Left ventricle myocardium inferior (tissue), 1 donor: ENCODE data around the gene CDHR3. TPM values are rescaled to one million over a fixed set of nuclear protein-coding genes. Genes with fewer than 3 reads are reported as not detected.

Experiments
- DNase-seq: peaks from one replicate; pipeline ENCODE4 v3.0.0-alpha.2; 2020
- H3K27ac ChIP-seq: fragments of 200-600 bp; replicated peaks from 2 replicates; pipeline ENCODE4 v1.8.0; 2021
- H3K27me3 ChIP-seq: fragments of 200-600 bp; 2 replicates; pipeline ENCODE4 v1.8.0; 2021; ENCODE audit warnings: low read depth
- H3K36me3 ChIP-seq: fragments of 200-600 bp; 2 replicates; pipeline ENCODE4 v1.8.0; 2021
- H3K4me1 ChIP-seq: fragments of 200-600 bp; 2 replicates; pipeline ENCODE4 v1.8.0; 2021
- H3K4me3 ChIP-seq: fragments of 200-600 bp; 2 replicates; pipeline ENCODE4 v1.8.0; 2021; ENCODE audit warnings: mild to moderate bottlenecking, moderate library complexity
- H3K9me3 ChIP-seq: fragments of 200-600 bp; replicated peaks from 2 replicates; pipeline ENCODE4 v1.8.0; 2021
- intact Hi-C: fragments of 100-400 bp; cut with micrococcal nuclease; formaldehyde crosslinking; loops from one replicate; pipeline ENCODE4 v1.11.0; 2022
- total RNA-seq: library from RNA; stranded (reverse); fragmentation: NEBNext Ultra II Directional; extraction: Animal tissue kit (Norgen Biotek cat#: 25700); gene quantifications from one replicate; pipeline ENCODE4 v1.2.1, GENCODE V29; 2021
- TF ChIP-seq, protein P1 (sequence below): fragments of 200-600 bp; IDR thresholded peaks from 2 replicates; pipeline ENCODE4 v1.8.0; 2021; ENCODE audit warnings: antibody characterized with exemption, mild to moderate bottlenecking, borderline replicate concordance
- donor health status: DM: no; HTN: yes; CAD: no; lungs with severe emphysema.

Gene CDHR3
- total RNA-seq, 1 donor from 2014 or later = 11.4 TPM

DNA sequence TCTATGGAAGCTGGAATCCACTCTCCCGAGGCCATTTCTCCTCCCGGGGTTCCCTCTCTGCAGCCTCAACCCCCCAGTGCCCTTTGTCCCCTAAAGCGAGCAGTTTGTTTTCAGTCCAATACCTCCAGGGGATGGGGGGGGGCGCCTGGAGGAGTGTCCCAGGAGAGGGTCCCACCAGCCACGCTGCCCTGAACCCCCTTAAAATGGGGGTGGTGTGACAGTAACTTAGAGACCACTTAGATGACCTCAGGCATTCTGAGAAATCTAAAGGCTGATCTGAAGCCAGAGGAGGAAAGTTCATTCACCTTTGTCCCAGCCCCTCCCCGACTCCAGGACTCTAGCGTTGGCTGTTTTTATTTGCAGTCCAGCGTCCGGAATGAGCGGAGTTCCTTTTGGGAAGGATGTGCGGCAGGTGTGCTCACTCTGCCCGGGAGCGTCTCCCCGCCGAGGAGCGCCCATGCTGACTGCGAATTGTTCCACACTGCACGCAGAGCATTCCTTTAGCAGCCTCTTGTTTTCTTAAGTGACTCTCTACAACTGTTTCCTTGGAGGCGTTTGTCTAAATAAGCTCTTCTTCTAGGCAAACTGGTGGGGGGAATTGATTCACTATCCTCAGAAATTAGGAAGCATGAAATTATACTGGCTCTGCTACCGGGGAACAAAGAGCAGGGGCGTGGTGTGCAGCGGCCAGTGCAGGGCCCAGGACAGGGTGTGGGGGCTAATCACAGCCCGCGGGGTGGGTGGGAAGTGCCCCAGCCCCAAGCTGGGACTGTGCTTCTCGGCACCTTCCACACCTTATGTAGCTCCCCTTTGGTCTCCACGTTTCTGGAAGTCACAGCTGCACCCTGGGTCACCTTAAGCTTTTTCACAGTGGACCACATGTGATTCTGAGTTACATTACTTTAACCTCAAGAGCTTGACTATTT lies 102.8 kb downstream of the CDHR3 start:
- Histone ChIP-seq H3K9me3 (no peaks in the 10 kb centered on the region), H3K27ac (peak overlapping the region; percentile 92), H3K4me1 (peaks cover 60% of the 10 kb centered on the region), H3K4me3 (peak overlapping the region; percentile 56), H3K36me3 (no peaks in the 10 kb centered on the region), H3K27me3 (no peaks in the 10 kb centered on the region)
- TF ChIP-seq, protein P1, sequence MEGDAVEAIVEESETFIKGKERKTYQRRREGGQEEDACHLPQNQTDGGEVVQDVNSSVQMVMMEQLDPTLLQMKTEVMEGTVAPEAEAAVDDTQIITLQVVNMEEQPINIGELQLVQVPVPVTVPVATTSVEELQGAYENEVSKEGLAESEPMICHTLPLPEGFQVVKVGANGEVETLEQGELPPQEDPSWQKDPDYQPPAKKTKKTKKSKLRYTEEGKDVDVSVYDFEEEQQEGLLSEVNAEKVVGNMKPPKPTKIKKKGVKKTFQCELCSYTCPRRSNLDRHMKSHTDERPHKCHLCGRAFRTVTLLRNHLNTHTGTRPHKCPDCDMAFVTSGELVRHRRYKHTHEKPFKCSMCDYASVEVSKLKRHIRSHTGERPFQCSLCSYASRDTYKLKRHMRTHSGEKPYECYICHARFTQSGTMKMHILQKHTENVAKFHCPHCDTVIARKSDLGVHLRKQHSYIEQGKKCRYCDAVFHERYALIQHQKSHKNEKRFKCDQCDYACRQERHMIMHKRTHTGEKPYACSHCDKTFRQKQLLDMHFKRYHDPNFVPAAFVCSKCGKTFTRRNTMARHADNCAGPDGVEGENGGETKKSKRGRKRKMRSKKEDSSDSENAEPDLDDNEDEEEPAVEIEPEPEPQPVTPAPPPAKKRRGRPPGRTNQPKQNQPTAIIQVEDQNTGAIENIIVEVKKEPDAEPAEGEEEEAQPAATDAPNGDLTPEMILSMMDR = no peak
- no peak for DNase-seq
- intact Hi-C loops = no loop called here

GRCh38 chr7:106067678-106068077 lies 104.6 kb downstream of the CDHR3 start:
- H3K4me3 ChIP-seq = no peak overlapping the region
- intact Hi-C loops = no loop called here
- H3K27me3 ChIP-seq = no peaks in the 10 kb centered on the region
- H3K9me3 ChIP-seq = no peaks in the 10 kb centered on the region
- no peak overlapping the region for H3K27ac ChIP-seq
- H3K4me1 ChIP-seq = peaks cover 79% of the 10 kb centered on the region
- DNase-seq = no peak
- H3K36me3 ChIP-seq = no peaks in the 10 kb centered on the region
- TF ChIP-seq, protein P1 = no peak

- TF ChIP-seq, protein P1 = no peak
- intact Hi-C loops = no loop called here
- Histone ChIP-seq H3K4me3 (no peak overlapping the region), H3K27me3 (no peaks in the 10 kb centered on the region), H3K4me1 (peaks cover 82% of the 10 kb centered on the region), H3K36me3 (no peaks in the 10 kb centered on the region), H3K27ac (peak overlapping the region; percentile 81), H3K9me3 (no peaks in the 10 kb centered on the region)
- no peak for DNase-seq
These were observed 105.5 kb downstream of the CDHR3 start for GRCh38 chr7:106068538-106068961.

DNA sequence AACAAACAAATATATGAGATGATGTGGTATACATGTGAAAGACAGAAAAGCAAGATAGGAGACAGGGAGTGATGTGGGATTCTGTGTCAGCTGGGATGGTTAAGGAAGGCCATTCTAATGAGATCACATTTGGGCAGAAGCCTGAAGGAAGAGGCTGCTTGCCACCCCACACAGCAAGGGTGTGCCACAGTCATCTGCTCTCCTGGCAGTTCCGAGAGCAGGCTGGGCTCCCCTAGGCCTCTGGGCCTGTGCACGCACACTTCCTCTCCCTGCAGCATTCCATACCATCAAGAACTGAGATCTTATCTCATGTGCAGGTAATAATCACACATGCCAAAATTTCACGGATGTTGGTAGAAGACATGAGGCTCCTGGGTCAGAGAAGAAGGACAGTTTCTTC lies 105.9 kb downstream of the CDHR3 start:
- intact Hi-C loops = no loop called here
- no peak for DNase-seq
- Histone ChIP-seq H3K36me3 (no peaks in the 10 kb centered on the region), H3K4me3 (no peak overlapping the region), H3K27ac (peak overlapping the region; percentile 81), H3K4me1 (peaks cover 82% of the 10 kb centered on the region), H3K9me3 (no peaks in the 10 kb centered on the region), H3K27me3 (no peaks in the 10 kb centered on the region)
- TF ChIP-seq, protein P1 = no peak

GRCh38 chr7:106069471-106070200 lies 106.6 kb downstream of the CDHR3 start:
- H3K4me3 ChIP-seq = no peak overlapping the region
- H3K36me3 ChIP-seq = no peaks in the 10 kb centered on the region
- no peaks in the 10 kb centered on the region for H3K27me3 ChIP-seq
- peak overlapping the region; percentile 81 for H3K27ac ChIP-seq
- H3K4me1 ChIP-seq = peaks cover 82% of the 10 kb centered on the region
- TF ChIP-seq, protein P1 = no peak
- intact Hi-C loops = no loop called here
- no peaks in the 10 kb centered on the region for H3K9me3 ChIP-seq
- DNase-seq = peak; percentile 34
